Cerebellar cortex (tissue), 1 donor: ENCODE measurements around the gene LHFPL3.
"Not testable (repeated sequence)": the region's sequence is repeated elsewhere in the genome, so short reads cannot be mapped to it uniquely, and the experiment has no call there.

Experiments used
- DNase-seq: peaks from one replicate; pipeline ENCODE4 v3.0.0-alpha.2; 2015; ENCODE audit warnings: low spot score

The LHFPL3 gene

GRCh38 chr7:104482362-104483037 is 154.1 kb downstream of the LHFPL3 start:
- peak; percentile 96 for DNase-seq

GRCh38 chr7:104486931-104487330 is 158.5 kb downstream of the LHFPL3 start:
- no peak for DNase-seq

- DNase-seq, result no peak
Measured at GRCh38 chr7:104487642-104488041, 159.2 kb downstream of the LHFPL3 start.

GRCh38 chr7:104497379-104497967 is 169.1 kb downstream of the LHFPL3 start:
- DNase-seq, result no peak

- no peak for DNase-seq
Measured at GRCh38 chr7:104499975-104500374, 171.6 kb downstream of the LHFPL3 start.

GRCh38 chr7:104509874-104510273 is 181.5 kb downstream of the LHFPL3 start:
- DNase-seq, result no peak

- DNase-seq, result no peak
Measured at GRCh38 chr7:104524853-104525252, 196.4 kb downstream of the LHFPL3 start.

GRCh38 chr7:104528142-104528541 is 199.7 kb downstream of the LHFPL3 start:
- no peak for DNase-seq

GRCh38 chr7:104529567-104529966 is 201.2 kb downstream of the LHFPL3 start:
- no peak for DNase-seq

- no peak for DNase-seq
Measured at GRCh38 chr7:104530251-104530650, 201.8 kb downstream of the LHFPL3 start.

GRCh38 chr7:104534149-104534548 is 205.7 kb downstream of the LHFPL3 start:
- DNase-seq, result no peak

- no peak for DNase-seq
Measured at GRCh38 chr7:104535841-104536240, 207.4 kb downstream of the LHFPL3 start.

- DNase-seq, result peak; percentile 62
Measured at GRCh38 chr7:104536956-104537355, 208.6 kb downstream of the LHFPL3 start.

- DNase-seq, result no peak
Measured at GRCh38 chr7:104538152-104538551, 209.7 kb downstream of the LHFPL3 start.

GRCh38 chr7:104541897-104542296 is 213.5 kb downstream of the LHFPL3 start:
- DNase-seq, result no peak

- DNase-seq, result peak; percentile 23
Measured at GRCh38 chr7:104548861-104549260, 220.5 kb downstream of the LHFPL3 start.

GRCh38 chr7:104550362-104550761 is 222.0 kb downstream of the LHFPL3 start:
- no peak for DNase-seq

GRCh38 chr7:104551226-104551625 is 222.8 kb downstream of the LHFPL3 start:
- DNase-seq, result no peak

GRCh38 chr7:104552102-104552501 is 223.7 kb downstream of the LHFPL3 start:
- peak; percentile 11 for DNase-seq

- no peak for DNase-seq
Measured at GRCh38 chr7:104553074-104553473, 224.7 kb downstream of the LHFPL3 start.

- not testable (repeated sequence) for DNase-seq
Measured at GRCh38 chr7:104563350-104563901, 235.0 kb downstream of the LHFPL3 start.

GRCh38 chr7:104569751-104570150 is 241.3 kb downstream of the LHFPL3 start:
- DNase-seq, result no peak

- no peak for DNase-seq
Measured at GRCh38 chr7:104572554-104572953, 244.2 kb downstream of the LHFPL3 start.

GRCh38 chr7:104584620-104585019 is 256.2 kb downstream of the LHFPL3 start:
- no peak for DNase-seq
